HG02885 (cell line): ENCODE results near the gene C2CD4D.
"Not testable (repeated sequence)": the region's sequence is repeated elsewhere in the genome, so short reads cannot be mapped to it uniquely, and the experiment has no call there.

Experiments
- ATAC-seq: cut with Tn5 transposase; IDR thresholded peaks from one replicate; pipeline ENCODE4 v1.9.1; 2021; ENCODE audit warnings: mild to moderate bottlenecking; ENCODE audit not compliant: unreplicated experiment, poor library complexity

Gene C2CD4D

DNA sequence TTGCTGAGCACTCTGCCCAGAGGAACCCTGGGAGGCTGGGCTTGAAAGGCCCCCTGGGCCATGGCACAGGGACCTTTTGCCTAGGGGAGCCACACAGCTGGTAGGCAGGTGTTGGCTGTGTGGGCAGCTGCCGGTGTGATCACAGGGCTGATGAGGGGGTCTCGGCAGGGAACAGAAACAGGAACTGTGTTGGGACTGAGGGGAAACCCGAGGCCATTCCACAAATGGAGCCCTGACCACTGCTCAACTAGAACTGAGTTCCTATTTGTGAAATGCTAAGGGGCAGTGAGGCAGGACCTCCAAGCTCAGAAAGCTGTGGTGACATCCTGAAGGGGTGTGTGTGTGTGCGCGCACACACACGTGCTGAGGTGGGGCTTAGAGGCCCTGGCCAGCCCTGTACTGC is 20.3 kb upstream of the C2CD4D start:
- no peak for ATAC-seq

DNA sequence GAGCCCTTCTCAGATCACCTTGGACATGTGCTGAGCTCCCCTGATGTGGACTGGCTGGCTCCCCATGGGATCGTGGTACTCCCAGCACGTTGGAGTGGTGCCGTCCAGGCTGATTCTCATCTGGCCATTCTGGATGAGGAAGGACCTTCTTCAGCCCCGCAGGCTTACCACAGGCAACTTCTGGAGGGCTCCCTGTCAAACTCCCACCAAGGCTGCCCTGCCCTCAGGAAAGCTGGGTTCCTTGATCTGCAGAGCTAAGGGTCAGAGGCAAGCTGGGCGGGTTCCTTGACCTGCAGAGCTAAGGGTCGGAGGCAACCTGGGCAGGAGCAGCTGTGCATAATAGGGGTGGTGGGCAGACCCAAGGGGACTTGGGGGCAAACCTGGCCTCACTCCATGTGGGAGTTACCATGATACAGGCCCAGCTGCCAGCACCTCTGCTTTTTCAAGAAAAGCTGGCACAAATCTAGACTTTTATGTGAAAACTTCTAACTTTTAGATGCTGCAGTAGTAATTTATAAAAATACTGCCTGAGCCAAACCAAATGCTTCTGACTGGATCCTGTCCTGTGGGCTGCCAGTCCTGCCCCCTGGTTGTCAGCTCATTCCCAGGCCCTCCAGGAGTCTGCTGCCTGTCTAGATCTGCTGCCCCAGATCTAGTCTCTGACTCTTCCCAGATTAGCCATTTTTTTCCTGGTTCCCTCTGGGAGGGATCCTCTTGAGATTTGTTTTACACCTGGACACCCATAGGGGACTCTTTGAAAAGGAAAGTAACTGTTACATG is 19.5 kb upstream of the C2CD4D start:
- ATAC-seq: no peak

- no peak for ATAC-seq
Measured at GRCh38 chr1:151858030-151858746, 18.6 kb upstream of the C2CD4D start.

GRCh38 chr1:151855933-151856332 is 16.3 kb upstream of the C2CD4D start:
- no peak for ATAC-seq

DNA sequence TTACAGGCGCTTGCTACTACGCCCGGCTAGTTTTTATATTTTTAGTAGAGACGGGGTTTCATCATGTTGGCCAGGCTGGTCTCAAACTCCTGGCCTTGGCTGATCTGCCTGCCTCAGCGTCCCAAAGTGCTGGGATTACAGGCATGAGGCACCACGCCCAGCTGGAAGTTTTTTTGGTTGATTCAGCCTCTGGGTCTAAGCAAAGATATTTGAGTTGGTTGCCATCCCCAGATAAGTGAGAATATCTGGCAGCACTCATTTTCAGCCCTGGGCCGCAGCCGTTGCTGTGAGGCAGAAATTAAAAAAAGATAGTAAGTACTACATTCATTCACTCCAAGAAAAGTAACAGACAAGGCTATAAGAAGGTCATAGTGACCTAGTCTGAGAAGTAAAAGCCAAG is 15.9 kb upstream of the C2CD4D start:
- not testable (repeated sequence) for ATAC-seq

- ATAC-seq: no peak
Measured at GRCh38 chr1:151854658-151855057, 15.0 kb upstream of the C2CD4D start.

- ATAC-seq: no peak
Measured at GRCh38 chr1:151853411-151853943, 13.9 kb upstream of the C2CD4D start, which contains the start of gene THEM5. TSS of gene THEM5 (minus strand) at chr1:151853712. CDS start at chr1:151853565, 147 bp downstream.

DNA sequence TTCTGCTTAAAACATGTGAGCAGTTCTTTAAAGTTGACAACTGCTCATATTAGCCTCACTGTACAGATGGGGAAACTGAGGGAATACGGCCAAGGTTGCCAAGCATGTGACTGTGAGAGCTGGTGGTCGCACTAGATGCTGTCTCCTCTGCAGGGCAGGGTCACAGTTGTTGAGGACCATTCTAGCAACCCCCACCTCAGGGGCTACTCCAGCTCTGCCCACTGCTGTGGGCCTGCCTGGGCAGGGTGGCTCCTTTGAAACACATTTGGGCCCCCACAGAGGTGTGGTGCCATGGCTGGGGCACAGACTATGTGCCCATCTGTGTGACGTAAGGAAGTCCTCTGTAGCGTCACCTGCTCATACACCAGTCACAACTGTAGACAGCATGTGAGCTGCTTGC is 13.1 kb upstream of the C2CD4D start:
- no peak for ATAC-seq

DNA sequence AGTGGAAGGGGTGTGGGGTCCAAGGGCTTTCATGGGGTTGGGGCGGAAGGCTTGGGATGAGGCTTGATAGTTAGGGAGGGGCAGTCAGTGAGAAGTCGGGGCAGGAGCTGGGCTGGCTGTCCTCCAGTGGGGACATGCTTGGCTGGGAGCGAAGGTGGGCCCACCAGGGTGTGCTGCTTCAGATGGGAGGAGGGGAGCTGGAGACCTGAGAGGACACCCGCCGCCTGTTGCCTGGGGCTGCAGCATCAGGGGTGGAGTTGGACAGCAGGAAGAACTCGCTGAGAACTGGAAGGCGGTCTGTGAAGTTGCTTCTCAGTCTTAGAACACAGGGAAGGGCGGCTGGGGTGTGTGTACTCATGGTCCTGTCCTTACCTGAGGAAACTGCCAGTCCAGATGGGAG is 12.3 kb upstream of the C2CD4D start:
- ATAC-seq: no peak

GRCh38 chr1:151849871-151850270 is 10.3 kb upstream of the C2CD4D start:
- ATAC-seq: no peak

DNA sequence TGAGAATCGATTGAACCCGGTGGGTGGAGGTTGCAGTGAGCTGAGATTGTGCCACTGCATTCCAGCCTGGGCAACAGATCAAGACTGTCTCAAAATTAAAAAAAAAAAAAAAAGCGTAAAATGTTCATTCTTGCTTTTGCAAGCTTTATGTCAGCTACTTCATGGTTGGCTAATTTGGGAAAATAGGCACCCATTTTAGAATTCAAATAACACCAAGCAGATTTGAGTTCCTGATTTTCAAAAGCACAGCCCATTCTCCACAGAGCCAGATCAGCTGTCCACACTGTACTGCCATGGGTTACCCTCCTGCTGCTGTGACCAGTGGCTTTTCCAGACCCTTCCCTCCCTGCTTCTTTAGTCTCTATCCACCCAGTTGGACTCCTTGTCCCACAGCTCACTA is 9.5 kb upstream of the C2CD4D start:
- ATAC-seq: no peak

- ATAC-seq: no peak
Measured at GRCh38 chr1:151847867-151848596, 8.4 kb upstream of the C2CD4D start.

GRCh38 chr1:151846686-151847237 is 7.1 kb upstream of the C2CD4D start:
- ATAC-seq: no peak

GRCh38 chr1:151846062-151846568 is 6.5 kb upstream of the C2CD4D start:
- no peak for ATAC-seq

DNA sequence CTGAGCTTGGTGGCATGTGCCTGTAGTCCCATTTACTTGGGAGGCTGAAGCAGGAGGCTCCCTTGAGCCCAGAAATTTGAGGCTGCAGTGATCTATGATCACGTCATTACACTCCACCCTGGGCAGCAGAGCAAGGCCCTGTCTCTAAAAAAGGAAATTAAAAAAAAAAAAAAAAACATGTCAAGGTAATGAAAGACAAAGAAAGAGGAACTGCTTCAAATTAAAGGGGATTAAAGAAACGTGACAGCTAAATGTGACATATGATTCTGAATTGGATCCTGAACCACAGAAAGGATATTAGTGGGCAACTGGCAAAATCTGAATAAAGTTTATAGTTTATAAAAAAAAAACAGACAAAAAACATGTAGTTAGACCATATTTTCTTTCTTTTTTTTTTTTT is 3.8 kb upstream of the C2CD4D start:
- no peak for ATAC-seq

DNA sequence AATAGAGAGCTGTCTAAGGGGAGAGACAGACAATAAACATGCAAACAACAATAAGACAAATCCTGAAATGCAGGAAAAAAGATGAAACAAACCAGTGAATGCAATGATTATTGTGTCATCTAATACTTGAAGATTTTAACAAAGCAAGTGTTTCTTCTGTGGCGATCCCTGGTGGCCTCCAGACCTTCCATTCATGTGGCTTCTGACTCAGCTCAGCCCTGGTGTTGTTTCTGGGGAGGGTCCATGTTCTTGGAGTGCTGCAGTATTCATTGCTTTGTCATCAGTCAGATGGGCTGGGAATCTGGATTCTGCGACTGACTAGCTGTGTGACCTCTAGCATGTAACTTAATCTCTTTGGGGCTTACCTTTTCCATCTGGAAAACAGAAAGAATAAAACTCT is 1.5 kb upstream of the C2CD4D start:
- ATAC-seq: no peak

- ATAC-seq: no peak
Measured at GRCh38 chr1:151840421-151840820, 801 bp upstream of the C2CD4D start.

DNA sequence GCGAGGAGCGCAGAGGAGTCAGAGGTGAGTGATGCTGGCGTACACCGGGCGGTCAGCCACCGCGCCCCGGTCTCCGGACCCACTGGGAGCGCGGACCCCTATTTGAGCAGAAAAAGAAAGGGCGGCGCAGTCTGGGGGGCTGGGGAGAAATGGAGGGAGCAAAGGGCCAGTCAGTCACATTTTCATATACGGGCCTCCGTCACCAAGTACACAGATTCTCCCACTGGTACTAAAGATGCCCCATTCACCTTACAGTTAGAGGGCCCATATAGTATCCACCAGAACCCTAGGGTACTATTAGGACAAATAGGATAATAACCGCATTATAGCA is 573 bp downstream of the C2CD4D start:
- ATAC-seq: no peak

- no peak for ATAC-seq
Measured at GRCh38 chr1:151838222-151839081, 1.2 kb downstream of the C2CD4D start.

DNA sequence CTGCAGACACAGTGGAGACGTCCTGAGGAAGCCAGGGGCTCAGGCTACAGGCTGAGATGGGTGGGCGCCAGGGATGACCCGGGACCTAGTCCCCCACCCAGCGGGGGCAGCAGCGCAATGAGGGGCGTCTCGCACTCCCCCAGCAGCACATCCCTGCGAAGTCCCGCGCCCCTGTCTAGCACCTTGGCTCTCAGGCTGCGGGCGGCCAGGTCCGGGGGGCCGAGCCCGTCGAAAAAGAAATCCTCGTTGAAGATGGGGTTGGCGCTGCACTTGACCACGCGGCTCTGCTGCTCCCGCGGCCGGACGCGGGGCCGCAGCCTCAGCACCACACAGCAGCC is 1.8 kb downstream of the C2CD4D start:
- ATAC-seq: no peak
